Neural progenitor cell (in vitro differentiated cells): ENCODE measurements around the gene HDLBP. TPM values are rescaled to one million over a fixed set of nuclear protein-coding genes. Genes with fewer than 3 reads are reported as not detected.

ENCODE experiments used
- DNase-seq: peaks from one replicate; pipeline ENCODE4 v3.0.0-alpha.2; 2016; ENCODE audit warnings: low spot score
- H2AFZ ChIP-seq: fragments of 200-600 bp; sonication (generic); replicated peaks from 2 replicates; pipeline ENCODE4 v1.6.1; 2016; ENCODE audit warnings: antibody characterized with exemption
- H3F3A ChIP-seq: fragments of 200-600 bp; sonication (generic); 2 replicates; pipeline ENCODE4 v1.6.1; 2016; ENCODE audit warnings: antibody characterized with exemption, low read depth
- H3K27ac ChIP-seq: fragments of 200-600 bp; sonication (generic); 2 replicates; pipeline ENCODE4 v1.5.1; 2016; ENCODE audit warnings: mild to moderate bottlenecking
- H3K27me3 ChIP-seq: fragments of 200-600 bp; sonication (generic); 2 replicates; pipeline ENCODE4 v1.6.1; 2016; ENCODE audit warnings: mild to moderate bottlenecking, moderate library complexity
- H3K36me3 ChIP-seq: fragments of 200-600 bp; sonication (generic); 2 replicates; pipeline ENCODE4 v1.5.1; 2016
- H3K4me1 ChIP-seq: fragments of 200-600 bp; sonication (generic); 2 replicates; pipeline ENCODE4 v1.6.1; 2016; ENCODE audit warnings: mixed run types
- H3K4me2 ChIP-seq: fragments of 200-600 bp; sonication (generic); 2 replicates; pipeline ENCODE4 v1.6.1; 2016
- H3K4me3 ChIP-seq: fragments of 200-600 bp; sonication (generic); 2 replicates; pipeline ENCODE4 v1.5.1; 2016
- H3K79me2 ChIP-seq: fragments of 200-600 bp; sonication (generic); 2 replicates; pipeline ENCODE4 v1.6.1; 2016; ENCODE audit warnings: low read depth
- H3K9ac ChIP-seq: fragments of 200-600 bp; sonication (generic); 2 replicates; pipeline ENCODE4 v1.6.1; 2016
- H3K9me3 ChIP-seq: fragments of 200-600 bp; sonication (generic); 2 replicates; pipeline ENCODE4 v1.5.1; 2016; ENCODE audit warnings: low read depth
- H4K20me1 ChIP-seq: fragments of 200-600 bp; sonication (generic); 2 replicates; pipeline ENCODE4 v1.6.1; 2016; ENCODE audit warnings: low read depth
- H3K27ac Mint-ChIP-seq: 3 replicates; pipeline ENCODE4 v1.8.0; 2021; ENCODE audit warnings: mixed read lengths
- H3K27me3 Mint-ChIP-seq: 2 replicates; pipeline ENCODE4 v1.8.0; 2022; ENCODE audit warnings: low read depth, mild to moderate bottlenecking, inconsistent platforms, moderate library complexity, mixed read lengths; ENCODE audit not compliant: insufficient read depth
- H3K36me3 Mint-ChIP-seq: 3 replicates; pipeline ENCODE4 v1.8.0; 2021; ENCODE audit warnings: mixed read lengths
- H3K4me1 Mint-ChIP-seq: 3 replicates; pipeline ENCODE4 v1.8.0; 2021; ENCODE audit warnings: mixed read lengths
- H3K4me3 Mint-ChIP-seq: 3 replicates; pipeline ENCODE4 v1.8.0; 2021; ENCODE audit warnings: mild to moderate bottlenecking, moderate library complexity, mixed read lengths
- H3K9me3 Mint-ChIP-seq: 3 replicates; pipeline ENCODE4 v1.8.0; 2020; ENCODE audit warnings: mixed read lengths
- EZH2 ChIP-seq: fragments of 200-600 bp; sonication (generic); IDR thresholded peaks from 2 replicates; pipeline ENCODE4 v1.6.1; 2017; ENCODE audit warnings: antibody characterized with exemption, mild to moderate bottlenecking, moderate library complexity
- EZH2phosphoT487 ChIP-seq: fragments of 200-600 bp; sonication (generic); IDR thresholded peaks from 2 replicates; pipeline ENCODE4 v1.6.1; 2017; ENCODE audit warnings: antibody characterized with exemption
- total RNA-seq: library from RNA; depleted of rRNA; stranded (reverse); fragments of >200 nt; gene quantifications from 2 replicates; pipeline ENCODE4 v1.2.3, GENCODE V29; 2015; ENCODE audit warnings: low replicate concordance
- TF ChIP-seq, protein P1 (sequence below): fragments of 200-600 bp; sonication (generic); IDR thresholded peaks from 2 replicates; pipeline ENCODE4 v1.5.1; 2017; ENCODE audit warnings: antibody characterized with exemption, mild to moderate bottlenecking

HDLBP gene
- total RNA-seq, 1 donor from 2014 or later, result 251 TPM

- Mint-ChIP-seq H3K36me3 (no peaks in the 10 kb centered on the region), H3K4me1 (peaks cover 6% of the 10 kb centered on the region), H3K4me3 (no peak overlapping the region), H3K27ac (no peak overlapping the region), H3K9me3 (no peaks in the 10 kb centered on the region), H3K27me3 (peaks cover 8% of the 10 kb centered on the region)
- no peak for TF ChIP-seq EZH2phosphoT487
- TF ChIP-seq, protein P1, sequence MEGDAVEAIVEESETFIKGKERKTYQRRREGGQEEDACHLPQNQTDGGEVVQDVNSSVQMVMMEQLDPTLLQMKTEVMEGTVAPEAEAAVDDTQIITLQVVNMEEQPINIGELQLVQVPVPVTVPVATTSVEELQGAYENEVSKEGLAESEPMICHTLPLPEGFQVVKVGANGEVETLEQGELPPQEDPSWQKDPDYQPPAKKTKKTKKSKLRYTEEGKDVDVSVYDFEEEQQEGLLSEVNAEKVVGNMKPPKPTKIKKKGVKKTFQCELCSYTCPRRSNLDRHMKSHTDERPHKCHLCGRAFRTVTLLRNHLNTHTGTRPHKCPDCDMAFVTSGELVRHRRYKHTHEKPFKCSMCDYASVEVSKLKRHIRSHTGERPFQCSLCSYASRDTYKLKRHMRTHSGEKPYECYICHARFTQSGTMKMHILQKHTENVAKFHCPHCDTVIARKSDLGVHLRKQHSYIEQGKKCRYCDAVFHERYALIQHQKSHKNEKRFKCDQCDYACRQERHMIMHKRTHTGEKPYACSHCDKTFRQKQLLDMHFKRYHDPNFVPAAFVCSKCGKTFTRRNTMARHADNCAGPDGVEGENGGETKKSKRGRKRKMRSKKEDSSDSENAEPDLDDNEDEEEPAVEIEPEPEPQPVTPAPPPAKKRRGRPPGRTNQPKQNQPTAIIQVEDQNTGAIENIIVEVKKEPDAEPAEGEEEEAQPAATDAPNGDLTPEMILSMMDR, result no peak
- no peak for TF ChIP-seq EZH2
- DNase-seq, result no peak
- Histone ChIP-seq H4K20me1 (no peaks in the 10 kb centered on the region), H3K27ac (no peak overlapping the region), H2AFZ (no peak overlapping the region), H3K27me3 (no peaks in the 10 kb centered on the region), H3K36me3 (no peaks in the 10 kb centered on the region), H3K4me2 (no peak overlapping the region), H3K4me3 (no peak overlapping the region), H3K9me3 (no peaks in the 10 kb centered on the region), H3F3A (no peaks in the 10 kb centered on the region), H3K79me2 (no peaks in the 10 kb centered on the region), H3K4me1 (no peaks in the 10 kb centered on the region), H3K9ac (no peak overlapping the region)
Measured at GRCh38 chr2:241202681-241203080, 112.8 kb downstream of the HDLBP start.

GRCh38 chr2:241202268-241202585, 113.2 kb downstream of the HDLBP start:
- H3K36me3 Mint-ChIP-seq, result no peaks in the 10 kb centered on the region
- Histone ChIP-seq H3K4me2 (no peak overlapping the region), H3F3A (no peaks in the 10 kb centered on the region)

GRCh38 chr2:241201445-241202267, 113.8 kb downstream of the HDLBP start:
- no peaks in the 10 kb centered on the region for H3K9me3 Mint-ChIP-seq
- no peaks in the 10 kb centered on the region for H3K36me3 Mint-ChIP-seq
- no peak overlapping the region for H3K27ac Mint-ChIP-seq
- Histone ChIP-seq H3K79me2 (no peaks in the 10 kb centered on the region), H3K9ac (no peak overlapping the region), H3F3A (no peaks in the 10 kb centered on the region), H3K9me3 (no peaks in the 10 kb centered on the region), H4K20me1 (no peaks in the 10 kb centered on the region), H3K27me3 (no peaks in the 10 kb centered on the region), H3K4me1 (no peaks in the 10 kb centered on the region), H2AFZ (no peak overlapping the region), H3K27ac (no peak overlapping the region), H3K4me3 (no peak overlapping the region), H3K4me2 (no peak overlapping the region), H3K36me3 (no peaks in the 10 kb centered on the region)
- TF ChIP-seq, protein P1, result no peak
- no peak for TF ChIP-seq EZH2
- TF ChIP-seq EZH2phosphoT487, result no peak
- H3K4me1 Mint-ChIP-seq, result peaks cover 8% of the 10 kb centered on the region
- H3K27me3 Mint-ChIP-seq, result peaks cover 9% of the 10 kb centered on the region
- H3K4me3 Mint-ChIP-seq, result no peak overlapping the region
- DNase-seq, result no peak

More at GRCh38 chr2:241202268-241202585, 113.2 kb downstream of the HDLBP start:
- Histone ChIP-seq H3K9ac (no peak overlapping the region), H3K27ac (no peak overlapping the region), H3K4me1 (no peaks in the 10 kb centered on the region), H4K20me1 (no peaks in the 10 kb centered on the region), H3K4me3 (no peak overlapping the region), H3K9me3 (no peaks in the 10 kb centered on the region), H2AFZ (no peak overlapping the region), H3K36me3 (no peaks in the 10 kb centered on the region), H3K79me2 (no peaks in the 10 kb centered on the region), H3K27me3 (no peaks in the 10 kb centered on the region)
- DNase-seq, result no peak
- no peak overlapping the region for H3K27ac Mint-ChIP-seq
- H3K4me3 Mint-ChIP-seq, result no peak overlapping the region
- TF ChIP-seq, protein P1, result no peak
- TF ChIP-seq EZH2phosphoT487 (no peak), EZH2 (no peak)
- peaks cover 6% of the 10 kb centered on the region for H3K4me1 Mint-ChIP-seq
- H3K9me3 Mint-ChIP-seq, result no peaks in the 10 kb centered on the region
- H3K27me3 Mint-ChIP-seq, result peaks cover 8% of the 10 kb centered on the region
